Muscle layer of duodenum (tissue), 2 donors: Measurements from ENCODE around the gene VPS39.

Experiments
- H3K27ac ChIP-seq: one replicate; pipeline ENCODE4 v1.7.0; 2013; ENCODE audit warnings: mild to moderate bottlenecking, low read length
- H3K27me3 ChIP-seq: one replicate; pipeline ENCODE4 v1.7.0; 2013; ENCODE audit warnings: low read depth, mild to moderate bottlenecking, control low read depth, low read length
- H3K36me3 ChIP-seq, 2 donors: one replicate each; pipeline ENCODE4 v1.7.0; 2013; ENCODE audit warnings: low read length in 2 of 2, control low read depth in 1 of 2, mild to moderate bottlenecking in 1 of 2; ENCODE audit not compliant: insufficient read depth in 2 of 2, control insufficient read depth in 1 of 2
- H3K4me1 ChIP-seq, 2 donors: one replicate each; pipeline ENCODE4 v1.7.0; 2013; ENCODE audit warnings: low read length in 2 of 2, mild to moderate bottlenecking in 2 of 2, control low read depth in 1 of 2, moderate library complexity in 1 of 2; ENCODE audit not compliant: insufficient read depth in 2 of 2, control insufficient read depth in 1 of 2
- H3K4me3 ChIP-seq, 2 donors: one replicate each; pipeline ENCODE4 v1.7.0; 2013; ENCODE audit warnings: low read length in 2 of 2, low read depth in 1 of 2, mild to moderate bottlenecking in 1 of 2
- H3K9me3 ChIP-seq, 2 donors: one replicate each; pipeline ENCODE4 v1.7.0; 2013; ENCODE audit warnings: low read length in 2 of 2, control low read depth in 1 of 2, mild to moderate bottlenecking in 1 of 2; ENCODE audit not compliant: control insufficient read depth in 1 of 2
- donor health status: healthy.

The VPS39 gene

GRCh38 chr15:42157381-42157780, 50.7 kb downstream of the VPS39 start:
- no peak overlapping the region for H3K4me3 ChIP-seq
- H3K4me1 ChIP-seq, result peaks cover 0 to 7% of the 10 kb centered on the region in 2 donors
- no peaks in the 10 kb centered on the region for H3K27me3 ChIP-seq
- no peak overlapping the region for H3K27ac ChIP-seq
- no peaks in the 10 kb centered on the region for H3K9me3 ChIP-seq
- peaks cover 31 to 38% of the 10 kb centered on the region in 2 donors for H3K36me3 ChIP-seq

- no peaks in the 10 kb centered on the region for H3K9me3 ChIP-seq
- H3K27ac ChIP-seq, result peak within 1 kb of the TSS; percentile 39
- H3K4me3 ChIP-seq, result peak within 1 kb of the TSS in 1 of 2 donors; percentile 21
- H3K4me1 ChIP-seq, result peaks cover 0 to 7% of the 10 kb centered on the region in 2 donors
- H3K36me3 ChIP-seq, result peaks cover 22 to 28% of the 10 kb centered on the region in 2 donors
- H3K27me3 ChIP-seq, result no peaks in the 10 kb centered on the region
Observed at GRCh38 chr15:42156243-42156922, 51.7 kb downstream of the VPS39 start, which contains the start of gene PLA2G4F. PLA2G4F (minus strand) TSS chr15:42156636; CDS start chr15:42156549, 87 bp downstream.

GRCh38 chr15:42155546-42156242, 52.4 kb downstream of the VPS39 start:
- H3K36me3 ChIP-seq, result peaks cover 16 to 21% of the 10 kb centered on the region in 2 donors
- peaks cover 0 to 7% of the 10 kb centered on the region in 2 donors for H3K4me1 ChIP-seq
- peak overlapping the region; percentile 39 for H3K27ac ChIP-seq
- peak overlapping the region in 1 of 2 donors; percentile 21 for H3K4me3 ChIP-seq
- H3K9me3 ChIP-seq, result no peaks in the 10 kb centered on the region
- no peaks in the 10 kb centered on the region for H3K27me3 ChIP-seq

DNA sequence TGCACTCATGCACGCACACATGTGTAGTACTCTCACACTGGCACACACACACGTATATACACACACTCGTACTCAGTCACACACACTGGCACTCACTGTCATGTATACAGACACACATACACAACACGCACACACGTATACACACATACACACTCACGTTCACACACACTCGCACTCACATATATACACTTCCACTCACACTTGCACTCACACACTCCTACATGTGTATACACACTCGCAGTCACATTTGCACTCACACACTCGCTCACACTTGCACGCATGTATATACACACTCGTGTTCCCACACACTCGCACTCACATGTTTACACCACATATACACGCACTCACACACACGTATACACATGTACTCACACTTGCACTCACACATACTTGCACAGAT, 53.1 kb downstream of the VPS39 start:
- no peaks in the 10 kb centered on the region for H3K9me3 ChIP-seq
- no peak overlapping the region for H3K27ac ChIP-seq
- H3K4me3 ChIP-seq, result peak overlapping the region in 1 of 2 donors; percentile 9
- H3K4me1 ChIP-seq, result peaks cover 0 to 7% of the 10 kb centered on the region in 2 donors
- peaks cover 8 to 13% of the 10 kb centered on the region in 2 donors for H3K36me3 ChIP-seq
- no peaks in the 10 kb centered on the region for H3K27me3 ChIP-seq

GRCh38 chr15:42154212-42154941, 53.7 kb downstream of the VPS39 start:
- H3K27ac ChIP-seq, result no peak overlapping the region
- peaks cover 0 to 3% of the 10 kb centered on the region in 2 donors for H3K4me1 ChIP-seq
- peaks cover 6 to 8% of the 10 kb centered on the region in 2 donors for H3K36me3 ChIP-seq
- H3K4me3 ChIP-seq, result no peak overlapping the region
- no peaks in the 10 kb centered on the region for H3K9me3 ChIP-seq
- no peaks in the 10 kb centered on the region for H3K27me3 ChIP-seq

- no peak overlapping the region for H3K4me3 ChIP-seq
- no peaks in the 10 kb centered on the region for H3K27me3 ChIP-seq
- H3K36me3 ChIP-seq, result peaks cover 1 to 3% of the 10 kb centered on the region in 2 donors
- H3K27ac ChIP-seq, result no peak overlapping the region
- H3K4me1 ChIP-seq, result no peaks in the 10 kb centered on the region
- H3K9me3 ChIP-seq, result no peaks in the 10 kb centered on the region
Observed at GRCh38 chr15:42153874-42154211, 54.3 kb downstream of the VPS39 start.

GRCh38 chr15:42152921-42153698, 55.0 kb downstream of the VPS39 start:
- Histone ChIP-seq H3K9me3 (no peaks in the 10 kb centered on the region), H3K4me1 (no peaks in the 10 kb centered on the region), H3K27me3 (no peaks in the 10 kb centered on the region), H3K36me3 (no peaks in the 10 kb centered on the region), H3K4me3 (no peak overlapping the region), H3K27ac (no peak overlapping the region)

GRCh38 chr15:42152196-42152920, 55.7 kb downstream of the VPS39 start:
- H3K36me3 ChIP-seq, result no peaks in the 10 kb centered on the region
- no peaks in the 10 kb centered on the region for H3K9me3 ChIP-seq
- H3K4me3 ChIP-seq, result no peak overlapping the region
- no peak overlapping the region for H3K27ac ChIP-seq
- H3K27me3 ChIP-seq, result no peaks in the 10 kb centered on the region
- H3K4me1 ChIP-seq, result no peaks in the 10 kb centered on the region

DNA sequence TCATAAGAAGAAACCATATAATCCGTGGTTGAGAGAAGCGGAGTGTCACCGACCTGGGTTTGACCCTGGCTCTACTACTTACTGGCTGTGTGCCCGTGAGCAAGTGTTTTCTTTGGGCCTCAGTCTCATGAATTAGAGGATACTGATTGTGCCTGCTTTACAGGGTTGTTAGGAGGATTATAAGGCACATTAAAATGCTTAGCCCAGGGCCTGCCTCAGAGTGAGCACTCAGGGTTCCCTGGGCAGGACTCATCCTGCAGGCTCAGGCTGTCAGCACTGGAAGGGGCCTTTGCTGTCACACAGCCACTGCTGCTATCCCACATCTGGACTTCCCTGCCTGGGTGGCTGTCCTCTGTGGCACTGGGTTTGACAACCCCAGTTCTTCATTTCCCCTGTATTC, 56.4 kb downstream of the VPS39 start:
- Histone ChIP-seq H3K36me3 (no peaks in the 10 kb centered on the region), H3K9me3 (no peaks in the 10 kb centered on the region), H3K27ac (no peak overlapping the region)

DNA sequence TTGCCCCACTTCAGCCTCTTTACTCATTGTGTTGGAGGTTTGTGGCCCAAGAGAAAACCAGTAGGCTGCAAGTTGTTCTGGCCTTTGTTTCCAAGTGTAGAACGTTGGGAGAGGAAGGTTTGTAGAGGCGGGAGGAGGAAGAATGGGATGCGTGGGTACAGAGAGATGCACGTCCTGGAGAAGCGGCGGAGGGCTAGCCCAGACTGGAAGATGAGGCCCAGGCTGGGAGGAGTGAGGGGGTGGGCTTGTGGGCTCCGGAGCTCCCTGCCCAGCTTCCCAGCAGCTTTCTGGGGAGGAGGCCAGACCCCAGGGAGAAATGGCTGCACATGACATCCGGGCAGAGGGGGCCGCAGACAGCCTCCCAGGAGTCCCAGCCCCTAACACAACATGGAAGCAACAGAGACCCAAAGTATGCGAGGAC, 57.0 kb downstream of the VPS39 start:
- H3K9me3 ChIP-seq, result no peaks in the 10 kb centered on the region
- H3K27ac ChIP-seq, result no peak overlapping the region

More for the DNA sequence above, 56.4 kb downstream of the VPS39 start:
- Histone ChIP-seq H3K4me3 (no peak overlapping the region), H3K27me3 (no peaks in the 10 kb centered on the region), H3K4me1 (no peaks in the 10 kb centered on the region)

More for the DNA sequence above, 57.0 kb downstream of the VPS39 start:
- H3K36me3 ChIP-seq, result no peaks in the 10 kb centered on the region
- H3K4me3 ChIP-seq, result no peak overlapping the region
- no peaks in the 10 kb centered on the region for H3K27me3 ChIP-seq
- no peaks in the 10 kb centered on the region for H3K4me1 ChIP-seq
